ENCODE results near the gene TSC1. TPM values are rescaled to one million over a fixed set of nuclear protein-coding genes. Genes with fewer than 3 reads are reported as not detected.

The TSC1 gene
- total RNA-seq, 2 donors from 2014 or later = 27.7 to 82.2 TPM

DNA sequence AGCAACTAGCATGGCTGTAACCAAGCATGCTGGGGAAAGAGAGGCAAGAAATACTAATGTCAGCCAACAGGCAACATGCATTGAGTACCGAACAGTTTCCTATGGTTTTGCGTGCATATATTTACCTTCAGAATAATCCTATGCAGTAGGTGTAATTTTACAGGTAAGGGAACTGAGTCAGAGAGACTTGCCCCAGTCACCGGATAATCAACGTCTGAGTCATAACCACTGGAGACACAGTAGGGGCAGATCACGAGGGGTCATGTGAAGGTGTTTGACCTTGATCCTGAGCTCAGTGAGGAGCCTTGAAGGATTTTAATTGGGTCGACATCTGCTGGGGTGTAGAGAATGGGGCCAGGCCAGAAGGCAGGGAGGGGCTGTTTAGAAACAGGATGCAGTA, 13.4 kb upstream of the TSC1 start:
- no peaks in the 10 kb centered on the region for H3K9me3 ChIP-seq
- no peak overlapping the region for H3K27ac ChIP-seq
- 82% methylated on average over 6 of the region's 6 CpGs for WGBS
- no peaks in the 10 kb centered on the region for H3K4me1 ChIP-seq (replicated peaks)
- intact Hi-C loops (cut with DNase I) = no loop called here
- DNase-seq (ENCODE audit: low spot score) = no peak
- H3K4me3 ChIP-seq = no peak overlapping the region
- no peaks in the 10 kb centered on the region for H3K36me3 ChIP-seq
- TF ChIP-seq, protein P1, sequence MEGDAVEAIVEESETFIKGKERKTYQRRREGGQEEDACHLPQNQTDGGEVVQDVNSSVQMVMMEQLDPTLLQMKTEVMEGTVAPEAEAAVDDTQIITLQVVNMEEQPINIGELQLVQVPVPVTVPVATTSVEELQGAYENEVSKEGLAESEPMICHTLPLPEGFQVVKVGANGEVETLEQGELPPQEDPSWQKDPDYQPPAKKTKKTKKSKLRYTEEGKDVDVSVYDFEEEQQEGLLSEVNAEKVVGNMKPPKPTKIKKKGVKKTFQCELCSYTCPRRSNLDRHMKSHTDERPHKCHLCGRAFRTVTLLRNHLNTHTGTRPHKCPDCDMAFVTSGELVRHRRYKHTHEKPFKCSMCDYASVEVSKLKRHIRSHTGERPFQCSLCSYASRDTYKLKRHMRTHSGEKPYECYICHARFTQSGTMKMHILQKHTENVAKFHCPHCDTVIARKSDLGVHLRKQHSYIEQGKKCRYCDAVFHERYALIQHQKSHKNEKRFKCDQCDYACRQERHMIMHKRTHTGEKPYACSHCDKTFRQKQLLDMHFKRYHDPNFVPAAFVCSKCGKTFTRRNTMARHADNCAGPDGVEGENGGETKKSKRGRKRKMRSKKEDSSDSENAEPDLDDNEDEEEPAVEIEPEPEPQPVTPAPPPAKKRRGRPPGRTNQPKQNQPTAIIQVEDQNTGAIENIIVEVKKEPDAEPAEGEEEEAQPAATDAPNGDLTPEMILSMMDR (IDR thresholded peaks at IDR 0.05) = no peak
- TF ChIP-seq POLR2A (IDR thresholded peaks at IDR 0.05) (no peak), POLR2AphosphoS5 (IDR thresholded peaks at IDR 0.05) (no peak)
- no peaks in the 10 kb centered on the region for H3K27me3 ChIP-seq (replicated peaks; ENCODE audit: insufficient read depth)

- 62% methylated on average over 2 of the region's 2 CpGs for WGBS
- intact Hi-C loops (cut with DNase I) = no loop called here
- TF ChIP-seq, protein P1 (IDR thresholded peaks at IDR 0.05) = no peak
- TF ChIP-seq POLR2AphosphoS5 (IDR thresholded peaks at IDR 0.05) (no peak), POLR2A (IDR thresholded peaks at IDR 0.05) (no peak)
- Histone ChIP-seq H3K27me3 (replicated peaks; ENCODE audit: insufficient read depth) (no peaks in the 10 kb centered on the region), H3K4me1 (replicated peaks) (no peaks in the 10 kb centered on the region), H3K9me3 (no peaks in the 10 kb centered on the region), H3K36me3 (no peaks in the 10 kb centered on the region), H3K4me3 (no peak overlapping the region), H3K27ac (no peak overlapping the region)
- DNase-seq (ENCODE audit: low spot score) = no peak
These were observed 11.4 kb upstream of the TSC1 start for GRCh38 chr9:132955768-132956167.

DNA sequence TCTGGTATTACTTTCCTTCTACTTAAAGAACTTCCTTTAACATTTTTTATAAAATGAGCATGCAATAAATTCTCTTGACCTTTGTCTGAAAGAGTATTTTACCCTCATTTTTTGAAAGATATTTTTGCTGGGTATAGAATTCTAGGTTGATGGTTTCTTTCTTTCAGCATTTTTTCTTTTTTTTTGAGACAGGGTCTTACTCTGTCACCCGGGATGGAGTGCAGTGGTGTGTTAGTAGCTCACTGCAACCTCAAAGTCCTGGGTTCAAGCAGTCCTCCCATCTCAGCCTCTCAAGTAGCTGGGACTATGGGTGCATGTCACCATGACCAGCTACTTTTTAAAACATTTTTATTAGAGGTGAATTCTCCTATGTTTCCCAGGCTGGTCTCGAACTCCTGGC, 10.7 kb upstream of the TSC1 start:
- no peak overlapping the region for H3K4me3 ChIP-seq
- 82% methylated on average over 2 of the region's 2 CpGs for WGBS
- TF ChIP-seq POLR2AphosphoS5 (IDR thresholded peaks at IDR 0.05) = no peak
- TF ChIP-seq, protein P1 (IDR thresholded peaks at IDR 0.05) = no peak
- TF ChIP-seq POLR2A (IDR thresholded peaks at IDR 0.05) = no peak
- no peak overlapping the region for H3K27ac ChIP-seq
- no peaks in the 10 kb centered on the region for H3K27me3 ChIP-seq (replicated peaks; ENCODE audit: insufficient read depth)
- no peaks in the 10 kb centered on the region for H3K36me3 ChIP-seq
- DNase-seq (ENCODE audit: low spot score) = no peak
- H3K9me3 ChIP-seq = no peaks in the 10 kb centered on the region
- H3K4me1 ChIP-seq (replicated peaks) = no peaks in the 10 kb centered on the region
- intact Hi-C loops (cut with DNase I) = no loop called here

- Histone ChIP-seq H3K4me1 (replicated peaks) (no peaks in the 10 kb centered on the region), H3K27me3 (replicated peaks; ENCODE audit: insufficient read depth) (no peaks in the 10 kb centered on the region), H3K9me3 (no peaks in the 10 kb centered on the region), H3K27ac (no peak overlapping the region), H3K4me3 (no peak overlapping the region), H3K36me3 (no peaks in the 10 kb centered on the region)
- TF ChIP-seq, protein P1 (IDR thresholded peaks at IDR 0.05) = no peak
- TF ChIP-seq POLR2AphosphoS5 (IDR thresholded peaks at IDR 0.05) = no peak
- TF ChIP-seq POLR2A (IDR thresholded peaks at IDR 0.05) = no peak
- intact Hi-C loops (cut with DNase I) = loop anchor here (10.0 kb wide), 2 partner anchors 75 to 425 kb away; partner anchors contain the start of genes AK8, SPACA9, STKLD1 and SURF4
- no peak for DNase-seq (ENCODE audit: low spot score)
- 89% methylated on average over 4 of the region's 4 CpGs for WGBS
These were observed 5.3 kb upstream of the TSC1 start for GRCh38 chr9:132949709-132950108.

DNA sequence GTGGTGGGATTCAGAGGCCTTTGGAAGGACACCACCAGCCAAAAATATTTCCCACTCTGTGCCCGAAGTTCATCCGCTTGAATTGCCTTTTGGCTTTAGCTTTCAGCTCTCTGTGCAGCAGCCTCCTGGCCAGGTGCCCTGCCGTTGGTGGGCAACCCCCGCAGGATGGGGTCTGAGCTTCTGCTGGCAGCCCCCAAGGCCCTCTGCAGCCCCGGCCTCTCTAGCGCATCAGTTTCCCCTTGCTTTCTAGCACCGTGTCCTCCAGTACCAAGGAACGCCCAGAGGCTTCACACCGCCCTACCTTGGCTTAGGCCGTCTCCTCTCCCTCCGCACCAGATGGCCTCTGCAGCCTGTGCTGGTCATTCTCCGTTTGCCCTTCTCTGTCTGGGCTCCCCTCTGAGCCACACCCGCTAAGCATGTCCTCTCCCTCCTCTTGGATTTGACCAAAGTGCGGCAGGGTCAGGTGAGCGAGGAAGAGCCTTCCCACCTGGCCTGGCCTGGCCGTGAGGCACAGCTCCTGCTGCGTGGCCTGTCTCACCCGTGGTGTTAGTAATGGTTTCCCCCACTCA, 4.2 kb upstream of the TSC1 start:
- no peak for TF ChIP-seq POLR2AphosphoS5 (IDR thresholded peaks at IDR 0.05)
- intact Hi-C loops (cut with DNase I) = loop anchor here (10.0 kb wide), 2 partner anchors 74 to 426 kb away; partner anchors contain the start of genes AK8, SPACA9, STKLD1 and SURF4

More for the DNA sequence above, 4.2 kb upstream of the TSC1 start:
- Histone ChIP-seq H3K27me3 (replicated peaks; ENCODE audit: insufficient read depth) (no peaks in the 10 kb centered on the region), H3K9me3 (no peaks in the 10 kb centered on the region), H3K4me1 (replicated peaks) (no peaks in the 10 kb centered on the region), H3K27ac (no peak overlapping the region), H3K4me3 (no peak overlapping the region), H3K36me3 (no peaks in the 10 kb centered on the region)
- no peak for DNase-seq (ENCODE audit: low spot score)
- WGBS = 82% methylated on average over 18 of the region's 18 CpGs

All from prostate gland (tissue), 2 donors.